Endothelial cell of umbilical vein (primary cell): ENCODE data around the gene SAV1. TPM values are rescaled to one million over a fixed set of nuclear protein-coding genes. Genes with fewer than 3 reads are reported as not detected.

Experiments used
- BruUV-seq: library from RNA; stranded (reverse); fragments of 400-500 nt; replicated peaks from 2 replicates; lab custom pipeline; 2021; lab: Mats Ljungman, UMichigan
- CTCF ChIA-PET: fragments of 300-600, 350-600 bp; sonication (Branson Sonifier 250); formaldehyde crosslinking; loops from one replicate; lab custom pipeline; 2021; ENCODE audit warnings: antibody characterized with exemption, inconsistent platforms; lab: Charles Lee
- POLR2A ChIA-PET: fragments of 300-600, 350-600 bp; sonication (Branson Sonifier 250); formaldehyde crosslinking; loops from one replicate; lab custom pipeline; 2021; ENCODE audit warnings: antibody characterized with exemption, inconsistent platforms; lab: Charles Lee
- DNase-seq: peaks from one replicate; pipeline ENCODE4 v3.0.0-alpha.2; 2011; ENCODE audit warnings: low read depth, low spot score
- FAIRE-seq: peaks from 2 replicates; lab custom pipeline; 2011; peaks lifted over from hg19 to GRCh38; lab: Jason Lieb, UNC
- H2AFZ ChIP-seq: 2 replicates; pipeline ENCODE4 v1.6.0; 2012; ENCODE audit warnings: low read depth, low read length, control low read depth, inconsistent platforms
- H3K27ac ChIP-seq: 2 replicates; pipeline ENCODE4 v1.5.1; 2011; ENCODE audit warnings: low read depth, mild to moderate bottlenecking, control low read depth, low read length, moderate library complexity; ENCODE audit not compliant: insufficient read depth
- H3K27me3 ChIP-seq, 2 experiments: 2 replicates each; pipeline versions ENCODE4 v1.6.0 to v1.6.1; 2011; ENCODE audit warnings: low read length in 2 of 2, mixed read lengths in 1 of 2; ENCODE audit not compliant: control insufficient read depth in 2 of 2, insufficient read depth in 2 of 2
- H3K36me3 ChIP-seq, 2 experiments: 2 replicates in 1 of 2; 3 replicates in 1 of 2; pipeline ENCODE4 v1.5.1; 2011; ENCODE audit warnings: low read length in 2 of 2, mild to moderate bottlenecking in 1 of 2, moderate library complexity in 1 of 2; ENCODE audit not compliant: control insufficient read depth in 2 of 2, insufficient read depth in 2 of 2; ENCODE audit errors: extremely low read depth in 1 of 2
- H3K4me1 ChIP-seq: 3 replicates; pipeline ENCODE4 v1.5.1; 2011; ENCODE audit warnings: mild to moderate bottlenecking, low read length; ENCODE audit not compliant: control insufficient read depth, insufficient read depth; ENCODE audit errors: extremely low read depth
- H3K4me2 ChIP-seq: 2 replicates; pipeline ENCODE4 v1.6.1; 2011; ENCODE audit warnings: low read length, control low read depth, mixed read lengths; ENCODE audit not compliant: insufficient read depth
- H3K4me3 ChIP-seq, 3 experiments: fragments of 200-600 bp in 1 of 3; sonication (generic), shearing (Covaris generic) in 1 of 3; replicated peaks in 1 of 3; 2 replicates each; pipeline ENCODE4 v1.5.1; 2011 to 2016; ENCODE audit warnings: control low read depth in 3 of 3, low read length in 3 of 3, mild to moderate bottlenecking in 2 of 3, inconsistent platforms in 1 of 3, low read depth in 1 of 3, moderate library complexity in 1 of 3; ENCODE audit not compliant: insufficient read depth in 1 of 3
- H3K79me2 ChIP-seq: 2 replicates; pipeline ENCODE4 v1.6.0; 2012; ENCODE audit warnings: low read length, inconsistent platforms; ENCODE audit not compliant: control insufficient read depth, insufficient read depth
- H3K9ac ChIP-seq: replicated peaks from 2 replicates; pipeline ENCODE3; 2011; ENCODE audit warnings: low read length, control low read depth; ENCODE audit not compliant: insufficient read depth; ENCODE audit errors: extremely low read depth
- H3K9me1 ChIP-seq: replicated peaks from 3 replicates; pipeline ENCODE4 v1.6.0; 2011; ENCODE audit warnings: mild to moderate bottlenecking, low read length; ENCODE audit not compliant: control insufficient read depth, insufficient read depth; ENCODE audit errors: extremely low read depth
- H3K9me3 ChIP-seq: replicated peaks from 2 replicates; pipeline ENCODE4 v1.5.1; 2012; ENCODE audit warnings: low read length, inconsistent platforms; ENCODE audit not compliant: control insufficient read depth, insufficient read depth
- H4K20me1 ChIP-seq: replicated peaks from 2 replicates; pipeline ENCODE3; 2011; ENCODE audit warnings: mild to moderate bottlenecking, low read length; ENCODE audit not compliant: control insufficient read depth, insufficient read depth; ENCODE audit errors: extremely low read depth
- CTCF ChIP-seq, 2 donors: IDR thresholded peaks; 1 replicate in 1 of 2; 2 replicates in 1 of 2; pipeline ENCODE4 v1.5.1; 2011; ENCODE audit warnings: low read length in 2 of 2, mild to moderate bottlenecking in 2 of 2, moderate library complexity in 2 of 2, control low read depth in 1 of 2, inconsistent platforms in 1 of 2, low read depth in 1 of 2; ENCODE audit not compliant: insufficient read depth in 1 of 2; ENCODE audit errors: extremely low read depth in 1 of 2
- EZH2 ChIP-seq: IDR thresholded peaks from 2 replicates; pipeline ENCODE4 v1.6.1; 2012; ENCODE audit warnings: borderline replicate concordance, low read depth, mild to moderate bottlenecking, moderate library complexity, low read length, inconsistent platforms; ENCODE audit not compliant: severe bottlenecking
- FOS ChIP-seq: IDR thresholded peaks from 2 replicates; pipeline ENCODE4 v1.6.1; 2011; ENCODE audit warnings: mild to moderate bottlenecking, low read length, moderate library complexity, borderline replicate concordance; ENCODE audit not compliant: insufficient read depth
- GATA2 ChIP-seq: IDR thresholded peaks from 2 replicates; pipeline ENCODE4 v1.7.0; 2011; ENCODE audit warnings: low read depth, mild to moderate bottlenecking, moderate library complexity, mixed read lengths, low read length; ENCODE audit not compliant: insufficient read length, insufficient read depth
- JUN ChIP-seq: IDR thresholded peaks from 2 replicates; pipeline ENCODE4 v1.6.1; 2011; ENCODE audit warnings: borderline replicate concordance, low read depth; ENCODE audit not compliant: insufficient read length, insufficient read depth
- MAX ChIP-seq: IDR thresholded peaks from 2 replicates; pipeline ENCODE4 v1.6.1; 2011; ENCODE audit not compliant: insufficient read depth, insufficient read length
- MYC ChIP-seq: IDR thresholded peaks from one replicate; pipeline ENCODE4 v1.6.1; 2011; ENCODE audit warnings: mild to moderate bottlenecking, low read depth, low read length
- POLR2A ChIP-seq: IDR thresholded peaks from 2 replicates; pipeline ENCODE4 v1.6.1; 2012; ENCODE audit warnings: low read depth, mild to moderate bottlenecking, control low read depth, low read length
- POLR2AphosphoS5 ChIP-seq: IDR thresholded peaks from 2 replicates; pipeline ENCODE4 v1.6.1; 2012; ENCODE audit warnings: low read depth, mild to moderate bottlenecking, control low read depth, low read length, moderate library complexity; ENCODE audit not compliant: insufficient read depth
- dilution Hi-C: fragments of 300-500 bp; cut with MboI; formaldehyde crosslinking; loops from one replicate; pipeline ENCODE4 v1.15.0; 2019; ENCODE audit warnings: low sequenced_read_pairs; ENCODE audit not compliant: extremely low pct_ligation_motif_present
- intact Hi-C: fragments of 100-400 bp; cut with micrococcal nuclease; formaldehyde crosslinking; loops from one replicate; pipeline ENCODE4 v1.10.0; 2022
- polyA plus RNA-seq, 4 experiments: library from polyadenylated mRNA; depleted of rRNA in 3 of 4; stranded (reverse) in 3 of 4; unstranded in 1 of 4; fragments of >200 nt; gene quantifications; 2 replicates each; pipeline versions ENCODE4 v1.2.1 to v1.2.3, GENCODE V29; 2011 to 2012; ENCODE audit warnings: missing spikeins in 1 of 4
- total RNA-seq: library from RNA; stranded (reverse); gene quantifications from 2 replicates; pipeline ENCODE4 v1.2.3, GENCODE V29; 2021

SAV1 gene
- total and polyA plus RNA-seq, 2 donors (not counting 3 experiments of a cell fraction or from before 2014, with no cell fraction given), result 7.1 to 31.0 TPM

- TF ChIP-seq POLR2A (no peak), MAX (no peak), JUN (no peak)
- intact Hi-C loops (no loop called here), dilution Hi-C loops (no loop called here)
- BruUV-seq, result no TSS peak
- Histone ChIP-seq H3K27me3 (no peaks in the 10 kb centered on the region), H3K9me1 (no peaks in the 10 kb centered on the region), H3K4me1 (peaks cover 22% of the 10 kb centered on the region), H3K79me2 (peaks cover 19% of the 10 kb centered on the region), H4K20me1 (peaks cover 1% of the 10 kb centered on the region), H3K4me3 (no peak overlapping the region), H3K9me3 (no peaks in the 10 kb centered on the region), H3K4me2 (no peak overlapping the region), H3K27ac (no peak overlapping the region), H3K9ac (no peak overlapping the region), H3K36me3 (no peaks in the 10 kb centered on the region), H2AFZ (no peak overlapping the region)
- ChIA-PET POLR2A (no interaction called here), CTCF (interaction anchor here (0.8 to 1.0 kb wide), 3 partner anchors 14 to 70 kb away, joined by 3 to 4 read pairs (median 3); no protein-coding TSS in a partner anchor)
- DNase-seq (no peak), FAIRE-seq (no peak)
These were observed 2.8 kb upstream of the SAV1 start for GRCh38 chr14:50670866-50671256.

- Histone ChIP-seq H3K27ac (no peak overlapping the region), H3K27me3 (no peaks in the 10 kb centered on the region), H3K9ac (no peak overlapping the region), H4K20me1 (peaks cover 3% of the 10 kb centered on the region), H3K4me3 (no peak overlapping the region), H3K4me2 (no peak overlapping the region), H3K9me3 (no peaks in the 10 kb centered on the region), H3K9me1 (no peaks in the 10 kb centered on the region), H3K79me2 (peaks cover 24% of the 10 kb centered on the region), H3K4me1 (peaks cover 23% of the 10 kb centered on the region), H2AFZ (no peak overlapping the region), H3K36me3 (peaks cover 0 to 1% of the 10 kb centered on the region in 2 experiments)
- ChIA-PET CTCF (interaction anchor here (0.9 to 1.0 kb wide), 2 partner anchors 44 to 70 kb away, joined by 3 read pairs; no protein-coding TSS in a partner anchor), POLR2A (interaction anchor here (0.6 kb wide), 1 partner anchor 532 kb away, joined by 3 read pairs; no protein-coding TSS in a partner anchor)
- DNase-seq (no peak), FAIRE-seq (no peak)
- intact Hi-C loops (no loop called here), dilution Hi-C loops (no loop called here)
- no TSS peak for BruUV-seq
- no peak for TF ChIP-seq CTCF (IDR thresholded peaks at IDR 0.05; ENCODE audit: extremely low read depth in 1 of 2, insufficient read depth in 1 of 2, low read depth in 1 of 2, low read length in 2 of 2)
- no peak for TF ChIP-seq POLR2A
- TF ChIP-seq MAX, result no peak
- TF ChIP-seq EZH2, result no peak
- no peak for TF ChIP-seq JUN
- TF ChIP-seq GATA2, result no peak
- no peak for TF ChIP-seq FOS
- TF ChIP-seq POLR2AphosphoS5, result no peak
- no peak for TF ChIP-seq MYC
These were observed 2.2 kb upstream of the SAV1 start for GRCh38 chr14:50670196-50670865.
